Esophagus muscularis mucosa (tissue), 4 donors: Measurements from ENCODE around the gene SHISAL2A. TPM values are rescaled to one million over a fixed set of nuclear protein-coding genes. Genes with fewer than 3 reads are reported as not detected.

ENCODE experiments used
- DNase-seq: peaks from one replicate; pipeline ENCODE4 v3.0.0-alpha.2; 2017; ENCODE audit errors: extremely low spot score
- H3K27ac ChIP-seq, 4 donors: fragments of 200-600 bp; sonication (generic); replicated peaks in 1 of 4; 1 replicate in 3 of 4; 2 replicates in 1 of 4; pipeline ENCODE4 v1.5.1; 2016 to 2019; ENCODE audit warnings: mild to moderate bottlenecking in 1 of 4
- H3K27me3 ChIP-seq, 4 donors: fragments of 200-600 bp; sonication (generic); one replicate each; pipeline versions ENCODE4 v1.5.1 to v1.6.0; 2016 to 2019
- H3K36me3 ChIP-seq, 4 donors: fragments of 200-600 bp; sonication (generic); one replicate each; pipeline ENCODE4 v1.5.1; 2016 to 2019
- H3K4me1 ChIP-seq, 4 donors: fragments of 200-600 bp; sonication (generic); one replicate each; pipeline ENCODE4 v1.5.1; 2016 to 2019
- H3K4me3 ChIP-seq, 4 donors: fragments of 200-600 bp; sonication (generic); 1 replicate in 2 of 4; 2 replicates in 2 of 4; pipeline ENCODE4 v1.5.1; 2016 to 2019; ENCODE audit warnings: mild to moderate bottlenecking in 4 of 4, moderate library complexity in 1 of 4
- H3K9me3 ChIP-seq, 4 donors: fragments of 200-600 bp; sonication (generic); 1 replicate in 3 of 4; 2 replicates in 1 of 4; pipeline ENCODE4 v1.5.1; 2016 to 2019
- CTCF ChIP-seq, 3 experiments: fragments of 200-600 bp in 2 of 3; fragments of 450-650 bp in 1 of 3; sonication (generic) in 2 of 3; IDR thresholded peaks; one replicate each; pipeline ENCODE4 v1.5.1; 2017 to 2019; ENCODE audit warnings: antibody characterized with exemption in 3 of 3, mild to moderate bottlenecking in 2 of 3, moderate library complexity in 1 of 3
- EP300 ChIP-seq: sonication (generic); formaldehyde crosslinking; IDR thresholded peaks from one replicate; pipeline ENCODE4 v1.6.1; 2017; ENCODE audit warnings: antibody characterized with exemption
- POLR2A ChIP-seq: fragments of 450-650 bp; IDR thresholded peaks from one replicate; pipeline ENCODE4 v1.6.1; 2017; ENCODE audit warnings: antibody characterized with exemption, moderate library complexity, mild to moderate bottlenecking, low read depth
- POLR2AphosphoS5 ChIP-seq, 2 donors: sonication (generic); formaldehyde crosslinking; IDR thresholded peaks; one replicate each; pipeline ENCODE4 v1.6.1; 2017; ENCODE audit warnings: antibody characterized with exemption in 2 of 2
- WGBS: methylation state at CpG from one replicate; pipeline ENCODE4 v1.1.5; 2018; 5-methylcytosine and 5-hydroxymethylcytosine counted together
- intact Hi-C: fragments of 100-400 bp; cut with DNase I; formaldehyde crosslinking; loops from one replicate; pipeline ENCODE4 v1.15.1; 2023
- total RNA-seq, 4 donors: library from RNA; depleted of rRNA; stranded (reverse); fragments of >200 nt; gene quantifications; one replicate each; pipeline versions ENCODE4 v1.1.0 to v1.2.1, GENCODE V29; 2016

The SHISAL2A gene
- total RNA-seq, 4 donors from 2014 or later: 0.17 to 0.57 TPM; not detected in 2

- intact Hi-C loops: no loop called here
- no peaks in the 10 kb centered on the region for H3K9me3 ChIP-seq
- H3K4me1 ChIP-seq: no peaks in the 10 kb centered on the region
- H3K27ac ChIP-seq: no peak overlapping the region
- no peaks in the 10 kb centered on the region for H3K36me3 ChIP-seq
- TF ChIP-seq CTCF (IDR thresholded peaks at IDR 0.05): no peak
- TF ChIP-seq POLR2A: no peak
- no peak for TF ChIP-seq EP300
- TF ChIP-seq POLR2AphosphoS5 (IDR thresholded peaks at IDR 0.05): no peak
- H3K27me3 ChIP-seq: no peaks in the 10 kb centered on the region
- no peak for DNase-seq
- H3K4me3 ChIP-seq: no peak overlapping the region
- WGBS: 94% methylated on average over 1 of the region's 1 CpG
These were observed 36.7 kb downstream of the SHISAL2A start for GRCh38 chr1:52669696-52670095.

- TF ChIP-seq POLR2A: no peak
- no peak for TF ChIP-seq EP300
- no peak for TF ChIP-seq POLR2AphosphoS5 (IDR thresholded peaks at IDR 0.05)
- no peak for TF ChIP-seq CTCF (IDR thresholded peaks at IDR 0.05)
- H3K36me3 ChIP-seq: no peaks in the 10 kb centered on the region
- H3K4me3 ChIP-seq: no peak overlapping the region
- WGBS: 79% methylated on average over 2 of the region's 2 CpGs
- H3K27ac ChIP-seq: no peak overlapping the region
- no peaks in the 10 kb centered on the region for H3K9me3 ChIP-seq
- H3K27me3 ChIP-seq: no peaks in the 10 kb centered on the region
- DNase-seq: no peak
- H3K4me1 ChIP-seq: no peaks in the 10 kb centered on the region
- intact Hi-C loops: no loop called here
These were observed 37.6 kb downstream of the SHISAL2A start for GRCh38 chr1:52670604-52671003.

- TF ChIP-seq EP300 (no peak), POLR2A (no peak), POLR2AphosphoS5 (IDR thresholded peaks at IDR 0.05) (no peak), CTCF (IDR thresholded peaks at IDR 0.05) (no peak)
- intact Hi-C loops: no loop called here
- no peaks in the 10 kb centered on the region for H3K27me3 ChIP-seq
- WGBS: 75% methylated on average over 1 of the region's 1 CpG
- H3K27ac ChIP-seq: no peak overlapping the region
- no peak for DNase-seq
- H3K4me1 ChIP-seq: no peaks in the 10 kb centered on the region
- no peaks in the 10 kb centered on the region for H3K9me3 ChIP-seq
- H3K36me3 ChIP-seq: no peaks in the 10 kb centered on the region
- H3K4me3 ChIP-seq: no peak overlapping the region
These were observed 40.0 kb downstream of the SHISAL2A start for GRCh38 chr1:52672946-52673345.

- TF ChIP-seq POLR2AphosphoS5 (IDR thresholded peaks at IDR 0.05): no peak
- no peak for TF ChIP-seq POLR2A
- no peak for TF ChIP-seq CTCF (IDR thresholded peaks at IDR 0.05)
- no peak for TF ChIP-seq EP300
- no peak overlapping the region for H3K4me3 ChIP-seq
- no peak overlapping the region for H3K27ac ChIP-seq
- no peaks in the 10 kb centered on the region for H3K27me3 ChIP-seq
- WGBS: 100% methylated on average over 4 of the region's 4 CpGs
- H3K4me1 ChIP-seq: no peaks in the 10 kb centered on the region
- no peaks in the 10 kb centered on the region for H3K9me3 ChIP-seq
- intact Hi-C loops: no loop called here
- DNase-seq: no peak
- no peaks in the 10 kb centered on the region for H3K36me3 ChIP-seq
These were observed 40.5 kb downstream of the SHISAL2A start for GRCh38 chr1:52673513-52673912.
